NCI-H2227 (cell line): ENCODE measurements around the gene OR13C4.
"Not testable (repeated sequence)": the region's sequence is repeated elsewhere in the genome, so short reads cannot be mapped to it uniquely, and the experiment has no call there.

Source experiments
- DNase-seq: peaks from one replicate; lab custom pipeline; 2025; ENCODE audit not compliant: unreplicated experiment; lab: John Stamatoyannopoulos, UW

The OR13C4 gene

DNA sequence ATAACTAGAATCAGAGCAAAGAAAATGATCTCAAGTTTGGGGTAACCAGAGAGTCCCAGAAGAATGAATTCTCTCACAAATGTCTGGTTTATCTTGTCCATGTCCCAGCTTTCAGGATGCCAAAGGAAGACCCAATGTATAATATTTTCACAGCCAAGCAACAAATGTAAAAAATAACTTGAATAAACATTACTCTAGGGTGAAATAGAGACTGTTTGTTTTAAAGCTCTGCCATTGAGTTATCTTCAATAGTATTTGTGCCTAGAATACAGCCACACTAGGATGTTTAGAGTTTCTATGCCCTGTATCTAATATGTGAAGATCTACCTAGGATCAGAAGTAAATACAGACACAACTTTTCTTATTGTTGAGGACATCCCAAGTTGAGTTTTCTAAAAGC is at the start of gene OR13C4:
TSS of gene OR13C4 (minus strand) at position 101 of the 400 bp plus-strand sequence. CDS start at position 101, 0 bp downstream.
- no peak for DNase-seq

DNA sequence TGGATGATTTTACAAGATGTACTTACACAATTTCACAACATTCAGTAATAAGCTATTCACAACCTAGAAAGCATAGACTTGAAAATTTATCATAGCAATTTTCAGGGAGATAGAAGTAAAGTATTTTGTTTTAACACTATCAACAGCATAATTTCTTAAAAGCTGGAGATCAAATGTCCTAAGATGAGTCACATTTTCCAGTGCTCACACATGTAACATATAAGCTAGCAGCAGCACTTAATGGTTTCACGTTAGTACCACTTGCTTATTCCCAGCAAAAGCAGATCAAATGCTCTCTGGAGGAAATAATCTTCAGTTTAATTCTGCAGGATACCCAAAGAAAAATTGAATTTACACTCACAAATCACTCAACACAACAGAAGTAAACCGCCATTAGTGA is 48.4 kb upstream of the OR13C4 start:
- no peak for DNase-seq

DNA sequence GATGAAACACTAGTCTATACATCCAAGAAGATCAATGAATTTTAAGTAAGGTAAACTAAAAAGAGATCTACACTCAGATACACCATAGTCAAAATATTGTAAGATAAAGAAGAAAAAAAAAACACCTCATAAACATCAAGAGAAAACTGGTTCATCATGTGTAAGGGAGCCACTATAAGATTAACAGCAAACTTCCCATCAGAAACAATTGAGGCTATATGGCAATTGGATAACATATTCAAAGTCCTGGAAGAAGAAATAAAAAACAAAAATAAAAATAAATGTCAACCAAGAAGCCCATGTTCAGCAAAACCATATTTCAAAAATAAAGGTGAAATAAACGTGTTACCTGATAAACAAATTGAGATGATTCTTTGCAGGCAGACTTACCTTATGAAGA is 45.6 kb upstream of the OR13C4 start:
- no peak for DNase-seq

DNA sequence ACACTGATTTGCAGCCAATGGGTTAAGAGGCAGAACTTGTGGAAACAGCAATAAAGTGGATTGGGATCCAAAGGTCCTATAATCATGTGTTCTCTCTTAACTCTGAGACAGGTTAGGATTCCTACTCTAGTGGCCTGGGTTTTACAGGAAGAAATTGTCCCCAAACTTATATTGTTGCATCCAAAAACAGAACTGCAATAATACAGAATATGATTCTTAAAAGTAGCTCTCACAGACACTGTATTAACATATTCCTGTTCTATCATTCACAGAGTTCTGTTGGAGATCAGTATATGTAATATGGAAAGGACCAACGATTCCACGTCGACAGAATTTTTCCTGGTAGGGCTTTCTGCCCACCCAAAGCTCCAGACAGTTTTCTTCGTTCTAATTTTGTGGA is 41.9 kb upstream of the OR13C4 start, which contains the start of gene OR13C8:
TSS of gene OR13C8 (plus strand) at position 301 of the 400 bp plus-strand sequence. CDS start at position 301, 0 bp downstream.
- no peak for DNase-seq

DNA sequence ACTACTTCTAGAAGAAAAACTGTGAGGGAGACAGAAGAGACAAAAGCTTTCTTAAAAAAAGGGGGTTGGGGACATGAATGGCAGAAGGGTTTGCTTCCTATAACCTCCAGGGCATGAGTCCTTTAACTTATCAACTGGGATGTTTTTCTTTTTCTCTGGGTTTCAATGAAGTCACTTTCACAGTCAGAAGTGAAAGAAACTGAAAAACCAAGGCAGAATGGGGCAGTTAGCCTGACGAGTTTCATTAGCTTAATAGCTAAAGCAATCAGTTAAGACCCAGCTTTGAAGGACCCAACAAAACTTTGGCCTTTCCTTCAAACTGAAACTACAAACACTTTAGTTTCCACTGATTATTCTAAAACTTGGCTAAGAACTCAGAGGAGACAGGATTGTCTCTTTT is 37.3 kb upstream of the OR13C4 start:
- no peak for DNase-seq

DNA sequence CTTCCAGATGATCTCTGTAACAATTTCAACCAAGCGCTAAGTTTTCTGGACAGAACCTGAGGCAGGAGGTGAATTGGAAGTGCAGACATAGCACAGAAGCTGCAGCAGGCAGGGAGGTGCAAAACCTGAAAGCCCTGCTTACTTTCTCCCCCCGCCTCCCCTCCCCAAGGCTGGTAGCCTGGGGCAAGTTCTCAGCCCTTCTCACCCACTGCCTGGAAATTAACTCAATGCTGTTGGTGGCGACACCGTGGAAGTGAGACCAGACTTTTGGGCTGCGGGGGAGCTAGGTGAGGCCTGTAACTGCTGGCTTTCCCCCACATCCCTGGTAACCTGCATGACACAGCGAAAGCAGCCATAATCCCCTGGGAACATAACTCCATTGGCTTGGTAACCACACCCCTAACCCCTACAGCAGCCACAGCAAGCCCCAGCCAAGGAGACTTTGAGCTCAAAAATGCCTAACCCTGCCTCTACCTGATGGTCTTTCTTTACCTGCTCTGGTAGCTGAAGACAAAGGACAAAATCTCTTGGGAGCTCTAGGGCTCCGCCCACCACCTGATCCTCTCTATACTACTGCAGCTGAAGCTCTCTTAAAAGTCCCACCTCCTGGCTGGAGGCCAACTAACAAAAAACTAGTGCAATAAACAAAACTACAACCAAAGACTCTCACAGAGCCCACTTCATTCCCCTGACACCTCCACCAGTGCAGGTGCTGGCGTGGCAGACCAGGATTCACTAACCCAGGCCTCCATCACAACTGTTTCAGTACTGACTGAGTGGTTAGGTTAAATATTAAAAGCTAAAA is 30.0 kb upstream of the OR13C4 start:
- DNase-seq: no peak

DNA sequence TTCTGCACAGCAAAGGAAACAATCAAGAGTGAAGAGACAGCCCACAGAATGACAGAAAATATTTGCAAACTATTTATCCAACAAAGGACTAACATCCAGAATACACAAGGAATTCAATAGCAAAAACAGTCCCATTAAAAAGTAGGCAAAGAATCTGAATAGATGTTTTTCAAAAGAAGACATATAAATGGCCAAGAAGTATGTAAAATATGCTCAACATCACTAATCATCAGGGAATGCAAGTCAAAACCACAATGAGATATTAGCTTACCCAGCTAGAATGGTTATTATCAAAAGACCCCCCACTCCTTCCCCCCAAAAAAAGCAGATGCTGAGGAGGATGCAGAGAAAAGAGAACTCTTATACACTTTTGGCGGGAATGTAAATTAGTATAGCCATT is 28.5 kb upstream of the OR13C4 start:
- DNase-seq: no peak

DNA sequence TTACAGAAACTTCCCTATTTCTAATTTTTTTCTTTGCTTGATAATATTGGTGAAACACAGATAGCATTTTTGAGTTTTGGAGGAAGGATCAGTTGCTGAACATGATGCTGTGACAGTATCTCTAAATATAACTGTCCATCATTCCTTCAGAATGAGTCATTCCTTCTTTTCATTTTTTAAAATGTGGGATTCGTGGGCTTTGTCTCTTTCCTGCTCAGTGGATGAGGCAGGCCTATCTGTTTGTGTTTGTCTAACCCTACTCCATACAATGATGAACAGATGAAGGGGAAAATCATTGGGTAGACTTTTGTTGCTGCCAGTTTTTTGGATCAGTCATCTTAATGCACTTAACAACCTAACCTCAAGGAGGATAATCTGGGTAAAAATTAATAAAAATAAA is 26.3 kb upstream of the OR13C4 start:
- no peak for DNase-seq

DNA sequence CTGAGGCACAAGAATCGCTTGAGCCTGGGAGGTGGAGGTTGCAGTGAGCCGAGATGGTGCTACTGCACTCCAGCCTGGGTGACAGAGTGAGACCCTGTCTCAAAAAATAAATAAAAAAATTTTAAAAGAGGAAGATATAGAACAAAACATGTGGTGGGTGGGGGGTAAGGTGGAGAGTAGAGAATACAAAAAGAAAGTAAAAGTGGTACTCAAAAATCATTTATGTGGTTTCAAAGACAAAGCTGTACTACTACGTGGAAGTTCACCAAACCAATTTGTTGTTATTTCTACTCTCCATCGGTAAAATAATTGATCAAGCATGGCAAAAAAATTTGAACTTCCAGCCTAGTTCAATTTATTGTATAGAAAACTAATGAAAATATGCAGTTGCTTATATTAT is 17.6 kb upstream of the OR13C4 start:
- DNase-seq: no peak

DNA sequence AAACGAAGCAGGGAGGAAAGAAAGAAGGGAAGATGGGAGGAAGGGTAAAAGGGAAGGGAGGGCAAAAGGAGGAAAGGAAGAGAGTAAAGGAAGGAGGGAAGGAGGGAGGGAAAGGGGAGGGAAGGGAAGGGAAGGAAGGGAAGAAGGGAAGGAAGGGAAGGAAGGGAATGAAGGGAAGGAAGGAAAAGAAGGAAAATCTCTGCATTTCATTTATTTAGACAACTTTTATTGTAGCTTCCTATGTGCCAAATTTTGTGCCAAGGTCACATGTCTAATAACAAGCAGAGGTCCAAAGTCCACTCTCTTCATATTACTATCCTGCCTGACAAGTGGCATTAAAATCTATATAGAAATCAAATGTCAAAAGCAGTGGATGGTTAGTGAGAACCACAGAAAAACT is 12.3 kb upstream of the OR13C4 start:
- no peak for DNase-seq

DNA sequence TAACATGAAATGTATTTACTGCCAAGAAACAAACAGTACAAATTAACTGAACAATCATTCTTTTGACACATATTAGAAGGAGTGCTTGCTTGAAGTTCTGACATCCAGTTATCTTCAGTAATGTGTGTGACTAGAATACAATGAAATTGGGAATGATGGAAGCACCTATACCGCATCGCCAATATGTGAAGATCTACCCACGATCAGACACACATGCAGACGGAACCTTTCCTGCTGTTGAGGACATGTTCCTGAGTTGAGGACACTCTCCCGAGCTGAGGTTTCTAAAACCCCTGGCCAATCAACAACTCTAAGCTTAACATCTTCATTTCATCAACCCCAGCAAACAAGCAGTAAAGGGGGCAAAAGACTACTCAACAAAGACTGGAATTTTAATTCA is 9.7 kb upstream of the OR13C4 start, which contains the start of gene OR13C3:
TSS of gene OR13C3 (minus strand) at position 101 of the 400 bp plus-strand sequence. CDS start 133 bp downstream, outside the sequence.
- no peak for DNase-seq

DNA sequence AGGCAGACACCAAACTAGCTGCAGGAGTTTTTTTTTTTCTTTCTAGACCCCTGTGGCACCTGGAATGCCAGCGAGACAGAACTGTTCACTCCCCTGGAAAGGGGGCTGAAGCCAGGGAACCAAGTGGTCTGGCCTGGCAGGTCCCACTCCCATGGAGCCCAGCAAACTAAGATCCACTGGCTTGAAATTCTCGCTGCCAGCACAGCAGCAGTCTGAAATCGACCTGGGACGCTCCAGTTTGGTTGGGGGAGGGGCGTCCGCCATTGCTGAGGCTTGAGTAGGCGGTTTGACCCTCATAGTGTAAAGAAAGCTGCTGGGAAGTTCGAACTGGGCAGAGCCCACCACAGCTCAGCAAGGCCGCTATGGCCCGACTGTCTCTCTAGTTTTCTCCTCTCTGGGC is 6.8 kb downstream of the OR13C4 start:
- DNase-seq: not testable (repeated sequence)

DNA sequence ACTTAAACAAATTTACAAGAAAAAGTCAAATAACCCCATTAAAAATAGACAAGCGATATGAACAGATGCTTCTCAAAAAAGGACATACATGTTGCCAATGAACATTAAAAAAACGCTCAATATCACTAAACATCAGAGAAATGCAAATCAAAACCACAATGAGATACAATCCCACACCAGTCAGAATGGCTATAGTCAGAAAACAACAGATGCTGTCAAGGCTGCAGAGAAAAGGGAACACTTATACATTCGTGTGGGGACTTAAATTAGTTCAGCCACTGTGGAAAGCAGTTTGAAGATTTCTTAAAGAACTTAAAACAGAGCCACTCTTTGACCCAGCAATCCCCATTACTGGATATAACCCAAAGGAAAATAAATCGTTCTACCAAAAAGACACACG is 12.1 kb downstream of the OR13C4 start:
- DNase-seq: no peak

DNA sequence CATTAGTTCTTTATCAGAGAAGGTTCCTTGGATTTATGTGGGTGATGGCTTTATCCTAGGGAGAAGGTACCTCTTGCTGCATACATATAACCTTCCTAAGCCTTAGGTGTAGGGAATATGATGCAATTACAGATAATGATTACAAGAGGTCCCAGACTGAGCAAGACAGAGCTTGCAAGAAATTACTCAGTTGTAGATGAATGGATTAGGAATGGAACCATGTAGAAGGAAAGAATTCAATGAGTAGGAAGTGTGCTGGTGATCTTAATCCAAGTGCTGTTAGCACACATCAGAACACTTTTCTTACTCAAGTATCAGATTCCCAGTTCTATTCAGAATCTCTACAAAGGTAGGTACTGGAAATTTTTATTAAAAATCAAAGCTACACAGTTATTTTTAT is 20.4 kb downstream of the OR13C4 start:
- DNase-seq: no peak

DNA sequence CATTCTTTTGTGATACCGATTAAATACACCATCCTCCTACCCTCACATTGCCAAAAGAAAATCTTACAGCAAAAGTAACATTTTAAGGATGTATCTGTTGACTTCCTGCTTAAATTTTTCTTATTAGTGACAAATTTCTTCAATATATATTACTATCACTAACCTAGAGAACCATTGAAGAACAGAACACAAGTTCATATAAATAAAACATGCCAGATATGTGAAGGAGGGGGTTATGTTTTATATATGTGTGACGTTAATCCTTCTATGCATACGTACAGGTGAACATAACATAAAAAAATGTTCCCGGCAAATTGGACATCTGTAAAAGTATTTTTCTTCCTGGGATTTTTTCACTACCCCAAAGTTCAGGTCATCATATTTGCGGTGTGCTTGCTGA is 23.0 kb downstream of the OR13C4 start, which contains the start of gene OR13F1:
TSS of gene OR13F1 (plus strand) at position 301 of the 400 bp plus-strand sequence. CDS start at position 301, 0 bp downstream.
- no peak for DNase-seq

DNA sequence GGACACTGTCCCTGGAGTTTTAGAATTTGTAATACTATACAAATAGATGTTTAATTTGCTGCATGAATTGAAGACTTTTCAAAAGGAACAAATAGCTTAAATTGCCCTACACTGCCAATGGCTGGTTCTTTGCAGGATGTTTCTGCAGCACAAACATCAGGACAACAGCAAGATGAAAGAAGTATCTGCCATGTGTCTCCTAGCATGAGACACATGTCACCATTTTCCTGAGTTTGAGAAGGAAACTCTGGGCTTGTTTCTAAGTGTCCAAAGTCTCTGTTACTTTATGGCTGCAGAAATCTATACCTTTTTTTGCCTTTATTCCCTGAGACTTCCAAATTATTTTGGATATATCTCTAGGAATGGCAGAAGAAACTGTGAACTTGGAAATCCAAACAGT is 23.6 kb downstream of the OR13C4 start:
- no peak for DNase-seq

DNA sequence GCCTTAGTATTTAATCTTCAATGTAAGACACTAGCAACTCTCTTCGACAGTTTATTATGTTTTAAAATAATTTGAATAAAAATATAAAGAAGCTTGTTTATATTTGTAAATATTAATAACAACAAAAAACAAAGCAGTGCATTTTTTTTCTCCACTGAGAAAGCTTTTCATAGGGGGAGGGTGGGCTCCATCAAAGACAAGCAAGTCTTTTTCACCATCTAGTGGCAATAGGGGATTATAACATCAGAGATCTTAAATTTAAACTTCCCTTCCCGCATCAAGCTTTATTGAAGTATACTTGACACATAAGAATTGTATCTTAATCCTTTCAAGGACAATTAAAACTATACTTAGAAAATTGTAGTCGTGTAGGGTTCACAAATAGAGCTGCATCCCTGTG is 32.2 kb downstream of the OR13C4 start:
- DNase-seq: no peak

DNA sequence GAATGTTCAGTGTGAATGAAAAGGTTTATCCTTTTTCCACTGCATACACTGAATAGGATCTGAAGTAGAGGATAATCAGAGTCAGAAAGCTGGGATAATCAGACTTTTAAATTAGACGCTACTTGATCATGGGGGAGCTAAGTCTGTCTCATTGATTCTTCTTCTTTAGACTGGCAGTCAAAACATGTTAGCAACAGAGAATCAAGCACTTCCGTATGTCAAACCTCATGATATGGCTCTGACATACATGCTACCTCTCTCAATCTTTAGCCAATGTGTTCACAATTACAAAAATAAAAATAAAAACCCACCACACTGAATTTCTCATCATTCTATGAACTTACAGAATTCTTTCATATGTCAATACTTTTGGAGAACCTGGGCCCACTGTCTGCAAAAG is 42.0 kb downstream of the OR13C4 start:
- DNase-seq: no peak

DNA sequence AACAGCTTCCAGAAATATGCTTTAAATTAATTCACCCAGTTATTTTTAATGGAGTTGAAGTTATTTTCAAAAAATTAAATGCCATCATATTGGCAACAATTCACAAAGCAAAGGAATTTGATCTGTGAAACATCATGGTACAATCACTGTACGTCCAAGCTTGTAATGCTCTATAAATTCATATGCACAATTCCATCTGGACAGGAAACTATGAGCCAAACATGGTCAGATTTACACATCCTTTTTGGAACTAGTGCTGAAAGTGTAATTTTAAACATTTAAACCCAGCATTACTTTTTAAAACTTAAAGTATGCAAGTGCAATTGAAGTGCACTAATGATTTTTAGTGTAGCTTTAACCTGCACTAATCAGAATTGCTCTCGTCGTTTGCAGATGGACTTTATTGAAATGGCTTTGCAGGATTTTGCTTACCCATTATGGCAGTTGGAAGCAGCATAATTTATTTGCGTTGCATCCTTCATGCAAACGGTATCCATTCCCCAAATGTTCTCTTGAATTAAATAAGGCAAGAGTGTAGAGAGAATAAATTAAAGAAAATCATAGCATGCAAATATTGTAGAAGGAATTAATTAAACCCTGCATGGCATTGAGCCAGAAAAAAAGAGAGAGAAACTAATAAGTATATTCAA is 44.0 kb downstream of the OR13C4 start:
- no peak for DNase-seq
